Fibroblast of pulmonary artery (primary cell): ENCODE measurements around the gene TIMELESS.

ENCODE experiments used
- DNase-seq: peaks from one replicate; pipeline ENCODE4 v3.0.0-alpha.2; 2010; ENCODE audit warnings: low read depth
- H3K4me3 ChIP-seq: replicated peaks from 2 replicates; pipeline ENCODE4 v1.5.1; 2011; ENCODE audit warnings: low read depth, mild to moderate bottlenecking, control low read depth, low read length, moderate library complexity
- CTCF ChIP-seq: IDR thresholded peaks from 2 replicates; pipeline ENCODE4 v1.5.1; 2011; ENCODE audit warnings: mild to moderate bottlenecking, control low read depth, low read length, inconsistent platforms; ENCODE audit errors: missing control alignments

TIMELESS gene

GRCh38 chr12:56487448-56488040 lies 38.3 kb upstream of the TIMELESS start:
- peak overlapping the region; percentile 47 for H3K4me3 ChIP-seq
- TF ChIP-seq CTCF = no peak
- DNase-seq = peak; percentile 6

GRCh38 chr12:56486694-56487093 lies 37.5 kb upstream of the TIMELESS start:
- no peak overlapping the region for H3K4me3 ChIP-seq
- no peak for TF ChIP-seq CTCF
- DNase-seq = no peak

- H3K4me3 ChIP-seq = no peak overlapping the region
- DNase-seq = no peak
- no peak for TF ChIP-seq CTCF
Observed at GRCh38 chr12:56484566-56484965, 35.3 kb upstream of the TIMELESS start.

- DNase-seq = no peak
- TF ChIP-seq CTCF = no peak
- H3K4me3 ChIP-seq = no peak overlapping the region
Observed at GRCh38 chr12:56479625-56480024, 30.4 kb upstream of the TIMELESS start.

- no peak for DNase-seq
- TF ChIP-seq CTCF = no peak
- no peak overlapping the region for H3K4me3 ChIP-seq
Observed at GRCh38 chr12:56477521-56478225, 28.4 kb upstream of the TIMELESS start.

- no peak for DNase-seq
- no peak for TF ChIP-seq CTCF
- H3K4me3 ChIP-seq = no peak overlapping the region
Observed at GRCh38 chr12:56476972-56477432, 27.8 kb upstream of the TIMELESS start.

GRCh38 chr12:56476143-56476542 lies 26.9 kb upstream of the TIMELESS start:
- TF ChIP-seq CTCF = no peak
- no peak overlapping the region for H3K4me3 ChIP-seq
- no peak for DNase-seq
